ENCODE measurements around the gene SFMBT1. TPM values are rescaled to one million over a fixed set of nuclear protein-coding genes. Genes with fewer than 3 reads are reported as not detected.

The SFMBT1 gene
- total RNA-seq, 2 donors from 2014 or later, result 6.9 to 17.6 TPM

DNA sequence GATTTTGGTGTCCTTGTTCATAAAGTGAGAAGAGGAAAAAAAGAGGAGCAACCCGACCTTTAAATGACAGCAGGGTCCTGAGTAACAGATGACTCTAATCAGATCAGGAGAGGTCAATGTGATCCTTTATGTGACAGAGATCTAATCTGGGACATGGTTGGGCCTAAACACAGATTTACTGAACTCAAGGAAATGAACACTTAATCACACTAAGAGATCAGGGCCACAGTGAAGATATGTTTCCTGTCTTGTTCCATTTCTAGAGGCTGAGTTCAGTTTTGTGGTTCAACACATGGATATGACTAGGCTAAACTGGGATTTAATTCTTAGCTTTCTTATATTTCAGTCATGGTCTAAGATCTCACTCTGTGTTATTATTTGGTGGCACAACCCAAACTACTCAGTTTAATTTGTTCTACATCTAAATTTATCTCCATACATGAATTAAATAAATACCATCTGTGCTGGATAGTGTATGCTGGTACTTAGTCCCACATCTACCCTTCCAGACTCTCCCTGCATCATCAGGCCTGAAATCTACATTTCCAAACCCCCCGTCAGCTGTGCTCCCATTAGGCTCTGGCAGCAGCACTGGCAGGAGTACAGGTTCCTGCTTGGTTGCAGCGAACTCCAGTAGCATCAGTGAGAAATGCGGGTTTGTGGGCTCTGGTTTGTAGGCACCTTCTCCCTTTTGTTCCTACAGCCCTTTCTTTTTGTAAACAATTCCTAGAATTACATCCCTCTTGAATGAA lies 22.6 kb downstream of the SFMBT1 start:
- no peak for TF ChIP-seq POLR2A (IDR thresholded peaks at IDR 0.05)
- TF ChIP-seq, protein P1, sequence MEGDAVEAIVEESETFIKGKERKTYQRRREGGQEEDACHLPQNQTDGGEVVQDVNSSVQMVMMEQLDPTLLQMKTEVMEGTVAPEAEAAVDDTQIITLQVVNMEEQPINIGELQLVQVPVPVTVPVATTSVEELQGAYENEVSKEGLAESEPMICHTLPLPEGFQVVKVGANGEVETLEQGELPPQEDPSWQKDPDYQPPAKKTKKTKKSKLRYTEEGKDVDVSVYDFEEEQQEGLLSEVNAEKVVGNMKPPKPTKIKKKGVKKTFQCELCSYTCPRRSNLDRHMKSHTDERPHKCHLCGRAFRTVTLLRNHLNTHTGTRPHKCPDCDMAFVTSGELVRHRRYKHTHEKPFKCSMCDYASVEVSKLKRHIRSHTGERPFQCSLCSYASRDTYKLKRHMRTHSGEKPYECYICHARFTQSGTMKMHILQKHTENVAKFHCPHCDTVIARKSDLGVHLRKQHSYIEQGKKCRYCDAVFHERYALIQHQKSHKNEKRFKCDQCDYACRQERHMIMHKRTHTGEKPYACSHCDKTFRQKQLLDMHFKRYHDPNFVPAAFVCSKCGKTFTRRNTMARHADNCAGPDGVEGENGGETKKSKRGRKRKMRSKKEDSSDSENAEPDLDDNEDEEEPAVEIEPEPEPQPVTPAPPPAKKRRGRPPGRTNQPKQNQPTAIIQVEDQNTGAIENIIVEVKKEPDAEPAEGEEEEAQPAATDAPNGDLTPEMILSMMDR (IDR thresholded peaks at IDR 0.05), result no peak
- H3K27ac ChIP-seq, result no peak overlapping the region
- no peaks in the 10 kb centered on the region for H3K9me3 ChIP-seq
- WGBS, 2 donors, result 83 to 89% methylated on average over 4 of the region's 4 CpGs
- DNase-seq (no peak), ATAC-seq (no peak)
- H3K4me3 ChIP-seq, result no peak overlapping the region
- no peaks in the 10 kb centered on the region for H3K27me3 ChIP-seq
- H3K36me3 ChIP-seq (replicated peaks in 1 of 2; ENCODE audit: insufficient read depth in 1 of 2, low read depth in 2 of 2), result no peaks in the 10 kb centered on the region
- intact Hi-C loops (cut with DNase I), result no loop called here
- H3K4me1 ChIP-seq, result peaks cover 31% of the 10 kb centered on the region

GRCh38 chr3:53022647-53023046 lies 23.2 kb downstream of the SFMBT1 start:
- no peaks in the 10 kb centered on the region for H3K9me3 ChIP-seq
- H3K27me3 ChIP-seq, result no peaks in the 10 kb centered on the region
- ATAC-seq (no peak), DNase-seq (no peak)
- H3K4me3 ChIP-seq, result no peak overlapping the region
- H3K27ac ChIP-seq, result no peak overlapping the region
- no peak for TF ChIP-seq POLR2A (IDR thresholded peaks at IDR 0.05)
- TF ChIP-seq, protein P1 (IDR thresholded peaks at IDR 0.05), result no peak
- intact Hi-C loops (cut with DNase I), result no loop called here
- peaks cover 25% of the 10 kb centered on the region for H3K4me1 ChIP-seq
- no peaks in the 10 kb centered on the region for H3K36me3 ChIP-seq (replicated peaks in 1 of 2; ENCODE audit: insufficient read depth in 1 of 2, low read depth in 2 of 2)
- WGBS, 2 donors, result 84 to 94% methylated on average over 3 of the region's 3 CpGs

DNA sequence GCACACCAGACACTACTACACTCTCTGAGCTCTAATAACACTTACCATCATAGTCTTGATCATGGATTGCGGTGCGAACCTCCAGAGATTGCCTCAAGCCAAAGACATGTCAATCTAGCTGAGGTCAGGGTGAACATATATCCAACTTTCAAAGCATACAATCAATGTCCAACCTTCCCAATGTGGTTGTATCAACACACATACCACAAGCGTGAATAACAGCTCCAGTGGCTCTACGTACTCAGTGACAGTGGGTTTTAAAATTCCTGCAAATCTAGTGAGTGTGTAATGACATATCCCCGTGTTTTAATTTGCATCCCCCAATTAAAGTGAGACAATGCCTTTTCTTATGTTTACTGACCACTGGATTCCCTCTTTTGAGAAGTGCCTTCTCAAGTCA lies 29.6 kb downstream of the SFMBT1 start:
- DNase-seq (no peak), ATAC-seq (no peak)
- Histone ChIP-seq H3K27me3 (no peaks in the 10 kb centered on the region), H3K9me3 (no peaks in the 10 kb centered on the region), H3K27ac (no peak overlapping the region), H3K4me1 (peaks cover 11% of the 10 kb centered on the region), H3K36me3 (replicated peaks in 1 of 2; ENCODE audit: insufficient read depth in 1 of 2, low read depth in 2 of 2) (no peaks in the 10 kb centered on the region), H3K4me3 (no peak overlapping the region)
- TF ChIP-seq, protein P1 (IDR thresholded peaks at IDR 0.05), result no peak
- TF ChIP-seq POLR2A (IDR thresholded peaks at IDR 0.05), result no peak
- intact Hi-C loops (cut with DNase I), result no loop called here
- 88 to 89% methylated on average over 5 of the region's 5 CpGs for WGBS, 2 donors

DNA sequence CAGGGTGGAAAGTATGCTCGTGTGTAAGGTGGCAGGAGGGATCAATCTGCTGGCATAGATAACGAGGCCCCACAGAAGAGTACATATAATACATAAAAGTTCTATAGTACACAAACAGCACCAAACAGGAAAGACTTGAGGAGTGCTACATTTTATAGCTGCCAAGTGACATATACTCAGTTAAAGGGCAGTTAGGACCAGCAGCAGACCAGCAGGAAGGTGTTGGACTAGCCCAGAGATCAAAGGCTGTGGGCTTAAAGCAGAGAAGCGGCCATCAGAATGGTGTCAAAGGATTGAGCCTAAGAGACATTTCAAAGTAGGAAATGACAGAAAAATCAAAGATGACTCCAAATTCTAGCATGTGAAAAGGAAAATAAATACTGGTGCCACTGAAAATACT lies 34.5 kb downstream of the SFMBT1 start:
- peaks cover 8% of the 10 kb centered on the region for H3K4me1 ChIP-seq
- ATAC-seq, result no peak

More for the DNA sequence above, 34.5 kb downstream of the SFMBT1 start:
- 57 to 64% methylated on average over 3 of the region's 3 CpGs for WGBS, 2 donors
- no peaks in the 10 kb centered on the region for H3K9me3 ChIP-seq
- no peak for TF ChIP-seq POLR2A (IDR thresholded peaks at IDR 0.05)
- TF ChIP-seq, protein P1 (IDR thresholded peaks at IDR 0.05), result no peak
- H3K27ac ChIP-seq, result no peak overlapping the region
- DNase-seq, result no peak
- no peaks in the 10 kb centered on the region for H3K27me3 ChIP-seq
- no peaks in the 10 kb centered on the region for H3K36me3 ChIP-seq (replicated peaks in 1 of 2; ENCODE audit: insufficient read depth in 1 of 2, low read depth in 2 of 2)
- H3K4me3 ChIP-seq, result no peak overlapping the region
- intact Hi-C loops (cut with DNase I), result no loop called here
